NCI-H2029 treated with DMSO at 0.1 percent for 48 hours (cell line): ENCODE measurements around the gene SHC2.
"Not testable (repeated sequence)": the region's sequence is repeated elsewhere in the genome, so short reads cannot be mapped to it uniquely, and the experiment has no call there.

Experiments used
- DNase-seq: peaks from one replicate; lab custom pipeline; 2025; lab: John Stamatoyannopoulos, UW

Gene SHC2

DNA sequence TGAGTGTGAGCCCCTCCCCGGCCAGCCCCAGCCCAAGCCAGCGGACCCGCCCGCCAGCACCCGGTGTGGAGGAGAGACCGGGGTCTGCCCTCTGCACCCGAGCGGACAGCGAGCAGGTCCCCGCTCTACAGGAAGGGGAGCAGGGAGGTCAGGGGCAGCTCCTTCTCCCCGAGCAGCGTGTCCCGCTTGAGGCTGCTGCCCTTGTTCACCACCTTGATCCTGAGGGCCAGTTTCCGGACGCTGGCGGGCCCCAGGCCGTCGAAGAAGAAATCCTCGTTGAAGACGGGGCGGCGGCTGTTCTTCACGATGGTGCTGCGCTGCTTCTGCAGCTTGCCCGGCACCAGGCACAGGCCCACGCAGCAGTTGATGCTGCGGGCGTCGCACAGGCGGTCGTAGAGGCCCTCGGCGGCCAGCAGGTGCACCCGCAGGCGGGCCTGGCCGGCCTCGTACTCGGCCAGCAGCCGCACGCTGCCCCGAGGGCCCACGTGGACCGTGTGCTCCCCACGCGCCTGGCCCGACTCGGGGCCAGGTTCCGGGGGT, 53.8 kb downstream of the SHC2 start:
- no peak for DNase-seq

GRCh38 chr19:406135-406781, 54.6 kb downstream of the SHC2 start:
- no peak for DNase-seq

GRCh38 chr19:405121-405965, 55.5 kb downstream of the SHC2 start:
- DNase-seq = no peak

DNA sequence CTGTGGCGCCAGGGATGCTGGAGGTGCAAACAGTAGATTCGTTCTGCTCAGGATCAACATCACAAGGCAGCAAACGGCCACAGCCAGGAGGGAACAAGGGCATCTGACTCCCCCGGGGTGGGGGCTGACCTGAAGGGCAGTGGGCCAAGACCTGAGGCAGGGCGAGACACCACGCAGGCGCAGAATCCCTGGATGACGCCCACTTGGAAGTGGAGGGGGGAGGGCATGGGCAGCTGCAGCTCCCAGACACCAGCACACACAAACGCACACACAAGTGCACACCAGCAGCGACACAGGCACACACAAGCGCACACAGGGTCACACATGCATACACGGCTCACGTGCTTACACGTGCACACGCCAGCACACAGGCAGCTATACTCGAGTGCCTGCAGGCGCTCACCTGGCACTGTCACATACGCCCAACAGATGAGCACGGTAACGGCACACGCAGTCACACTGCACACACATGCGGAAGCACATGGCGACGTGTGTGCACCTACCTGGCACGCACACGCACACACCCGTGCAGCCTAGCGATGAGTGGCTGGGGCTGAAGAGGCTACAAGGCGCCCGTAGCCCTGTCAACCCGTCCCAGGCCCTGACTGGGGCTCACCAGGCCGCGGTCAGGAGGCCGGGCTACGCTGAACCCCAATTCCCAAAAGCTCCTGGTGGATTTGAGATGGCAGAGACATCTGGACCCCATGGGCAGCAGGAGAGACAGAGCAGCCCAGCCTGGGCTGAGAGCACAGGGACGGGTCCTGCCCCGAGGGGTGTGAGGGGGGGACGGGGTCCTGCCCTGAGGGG, 57.4 kb downstream of the SHC2 start:
- peak; percentile 59 for DNase-seq

DNA sequence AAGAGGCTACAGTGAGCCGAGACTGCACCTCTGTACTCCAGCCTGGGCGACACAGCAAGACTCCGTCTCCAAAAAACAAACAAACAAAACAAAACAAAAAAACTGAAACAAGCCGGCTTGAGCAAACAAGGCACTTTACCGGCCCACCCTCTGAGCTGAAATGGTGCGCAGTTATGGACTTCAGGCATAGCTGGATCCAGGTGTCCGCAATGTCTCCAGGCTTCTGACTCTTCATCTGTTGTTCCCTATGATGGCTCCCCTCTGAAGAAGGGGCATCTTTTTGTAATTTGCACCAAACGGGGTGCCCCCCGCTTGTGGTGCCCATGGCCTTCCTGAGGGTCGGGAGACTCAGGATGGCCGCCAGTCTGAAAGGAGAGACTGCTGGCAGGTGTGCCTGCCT, 58.0 kb downstream of the SHC2 start:
- DNase-seq = no peak

DNA sequence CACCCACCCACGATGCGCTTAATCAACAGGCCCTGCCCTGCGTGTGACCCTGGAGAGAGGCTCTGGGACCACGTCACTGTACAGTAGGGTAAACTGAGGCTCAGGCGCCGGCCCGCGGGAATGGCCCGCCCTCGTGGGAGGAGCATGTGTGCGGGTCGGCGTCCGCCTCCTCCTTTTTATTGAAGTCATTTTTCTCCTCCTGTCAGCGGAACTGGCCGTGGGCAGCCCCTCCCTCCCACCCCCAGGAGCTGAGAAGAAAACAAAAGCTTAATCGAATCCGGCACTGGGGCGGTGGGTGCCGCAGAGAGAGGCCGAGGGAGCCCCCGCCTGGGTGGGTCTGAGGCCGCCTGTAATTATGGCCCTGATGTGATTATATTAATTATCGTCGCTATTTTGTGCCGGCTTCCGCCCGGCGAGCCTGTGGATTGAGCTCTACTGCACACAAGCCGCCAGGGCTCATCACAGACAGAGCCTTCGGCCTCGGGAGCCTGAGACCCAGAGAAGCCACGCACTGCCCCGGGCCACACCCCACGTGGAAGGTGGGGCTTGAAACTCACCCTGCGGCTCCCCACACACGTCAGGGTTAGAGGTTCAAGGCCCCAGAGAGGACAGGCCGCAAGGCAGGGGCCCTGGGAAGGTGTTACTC, 58.8 kb downstream of the SHC2 start:
- DNase-seq = no peak

- no peak for DNase-seq
Measured at GRCh38 chr19:400976-401865, 59.6 kb downstream of the SHC2 start.

GRCh38 chr19:399370-399769, 61.5 kb downstream of the SHC2 start:
- DNase-seq = no peak

DNA sequence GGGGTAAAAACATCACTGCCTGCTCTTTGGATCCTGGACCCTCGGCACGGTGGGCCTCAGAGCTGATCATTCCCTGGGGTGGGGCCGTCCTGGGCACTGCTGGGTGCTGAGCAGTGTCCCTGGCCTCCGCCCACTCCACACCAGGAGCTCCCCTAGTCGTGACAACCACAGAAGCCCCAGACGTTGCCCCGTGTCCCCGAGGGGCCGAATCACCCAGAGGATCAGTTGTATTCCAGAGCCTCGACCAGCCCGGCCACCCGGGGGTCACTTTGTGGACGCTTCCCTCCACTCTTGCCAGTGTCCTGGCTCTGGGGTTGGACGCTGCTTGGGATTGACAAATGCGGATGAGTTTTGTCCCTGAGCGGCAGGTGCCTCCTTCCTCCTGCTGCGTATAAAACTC, 62.1 kb downstream of the SHC2 start:
- DNase-seq = no peak

DNA sequence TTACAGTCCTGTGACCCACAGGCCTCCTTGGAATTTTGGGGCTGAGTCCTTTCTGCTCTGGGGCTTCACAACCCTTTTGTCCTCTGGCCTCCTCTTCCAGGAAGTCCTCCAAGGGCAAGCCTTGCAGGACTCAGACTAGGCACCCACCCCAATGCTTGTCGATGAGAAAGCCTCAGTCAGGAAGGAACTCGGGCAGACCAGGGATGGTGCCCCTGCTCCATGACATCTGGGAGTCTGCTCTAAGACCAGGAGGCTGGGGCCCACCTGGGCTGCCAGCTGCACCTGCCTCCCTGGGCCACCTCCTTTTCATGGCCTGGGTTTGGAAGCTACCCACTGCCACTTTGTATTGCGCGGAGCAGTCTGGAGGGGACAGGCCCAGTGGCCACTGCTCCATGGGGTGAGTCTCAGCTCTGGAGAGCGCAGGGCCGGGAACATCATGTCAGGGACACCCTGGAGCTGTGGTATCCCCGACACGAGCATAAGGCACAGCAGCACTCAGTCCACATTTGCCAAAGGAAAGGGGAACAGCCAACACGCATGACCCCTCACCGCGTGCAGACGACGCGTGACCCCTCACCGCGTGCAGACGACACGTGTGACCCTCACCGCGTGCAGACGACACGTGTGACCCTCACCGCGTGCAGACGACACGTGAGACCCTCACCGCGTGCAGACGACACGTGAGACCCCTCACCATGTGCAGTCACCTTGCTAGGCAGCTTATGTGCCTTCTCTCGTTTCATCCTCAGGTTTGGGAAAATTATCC, 62.7 kb downstream of the SHC2 start:
- no peak for DNase-seq

DNA sequence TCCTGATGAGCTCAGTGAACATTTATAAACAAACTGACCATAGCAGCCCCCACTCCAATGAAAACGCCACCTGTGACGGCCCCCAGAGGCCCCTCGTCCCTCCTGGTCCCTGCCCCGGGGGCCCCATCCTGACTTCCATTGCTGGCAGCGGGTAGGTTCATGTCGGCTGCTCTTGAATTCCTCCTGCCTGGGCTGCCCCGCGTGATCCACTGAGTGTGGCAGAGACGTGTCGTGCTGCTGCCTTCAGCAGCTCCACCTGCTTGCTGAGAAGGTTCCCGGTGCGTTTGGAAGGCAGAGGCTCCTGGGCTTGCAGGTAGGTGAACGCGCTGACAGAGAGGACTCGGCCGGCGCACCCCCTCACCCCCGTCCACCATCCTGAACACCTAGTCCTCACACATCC, 63.5 kb downstream of the SHC2 start:
- no peak for DNase-seq

GRCh38 chr19:395467-395866, 65.4 kb downstream of the SHC2 start:
- DNase-seq = no peak

DNA sequence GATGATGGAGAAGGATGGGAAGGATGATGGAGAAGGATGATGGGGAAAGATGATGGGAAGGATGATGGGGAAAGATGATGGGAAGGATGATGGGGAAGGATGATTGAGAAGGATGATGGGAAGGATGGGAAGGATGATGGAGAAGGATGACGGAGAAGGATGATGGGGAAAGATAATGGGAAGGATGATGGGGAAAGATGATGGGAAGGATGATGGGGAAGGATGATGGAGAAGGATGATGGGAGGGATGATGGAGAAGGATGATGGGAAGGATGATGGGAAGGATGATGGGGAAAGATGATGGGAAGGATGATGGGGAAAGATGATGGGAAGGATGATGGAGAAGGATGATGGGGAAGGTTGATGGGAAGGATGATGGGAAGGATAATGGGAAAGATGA, 66.0 kb downstream of the SHC2 start:
- DNase-seq = not testable (repeated sequence)

DNA sequence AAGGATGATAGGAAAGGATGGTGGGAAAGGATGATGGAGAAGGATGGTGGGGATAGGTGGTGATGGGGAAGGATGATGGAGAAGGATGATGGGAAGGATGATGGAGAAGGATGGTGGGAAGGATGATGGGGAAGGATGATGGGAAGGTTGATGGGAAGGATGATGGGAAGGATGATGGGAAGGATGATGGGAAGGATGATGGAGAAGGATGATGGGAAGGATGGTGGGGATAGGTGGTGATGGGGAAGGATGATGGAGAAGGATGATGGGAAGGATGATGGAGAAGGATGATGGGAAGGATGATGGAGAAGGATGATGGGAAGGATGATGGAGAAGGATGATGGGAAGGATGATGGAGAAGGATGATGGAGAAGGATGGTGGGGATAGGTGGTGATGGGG, 67.3 kb downstream of the SHC2 start:
- DNase-seq = not testable (repeated sequence)

GRCh38 chr19:392375-392970, 68.4 kb downstream of the SHC2 start:
- no peak for DNase-seq

- no peak for DNase-seq
Measured at GRCh38 chr19:391726-392374, 69.0 kb downstream of the SHC2 start.

DNA sequence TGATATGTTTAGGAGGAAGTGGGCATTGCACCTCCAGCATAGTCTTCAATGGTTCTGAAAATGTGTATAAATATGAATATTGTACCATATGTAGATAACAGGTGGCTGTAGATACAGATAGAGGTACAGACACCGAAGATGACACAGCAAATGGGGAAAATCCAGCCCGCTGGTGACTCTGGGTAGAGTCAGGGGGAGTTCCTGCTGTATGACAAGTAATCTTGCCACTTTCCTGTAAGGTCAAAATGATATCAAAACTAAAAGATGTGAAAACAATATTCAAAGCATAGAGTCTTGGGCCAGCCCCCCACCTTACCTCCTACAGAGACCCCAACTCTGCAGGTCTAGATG, 69.7 kb downstream of the SHC2 start:
- no peak for DNase-seq

DNA sequence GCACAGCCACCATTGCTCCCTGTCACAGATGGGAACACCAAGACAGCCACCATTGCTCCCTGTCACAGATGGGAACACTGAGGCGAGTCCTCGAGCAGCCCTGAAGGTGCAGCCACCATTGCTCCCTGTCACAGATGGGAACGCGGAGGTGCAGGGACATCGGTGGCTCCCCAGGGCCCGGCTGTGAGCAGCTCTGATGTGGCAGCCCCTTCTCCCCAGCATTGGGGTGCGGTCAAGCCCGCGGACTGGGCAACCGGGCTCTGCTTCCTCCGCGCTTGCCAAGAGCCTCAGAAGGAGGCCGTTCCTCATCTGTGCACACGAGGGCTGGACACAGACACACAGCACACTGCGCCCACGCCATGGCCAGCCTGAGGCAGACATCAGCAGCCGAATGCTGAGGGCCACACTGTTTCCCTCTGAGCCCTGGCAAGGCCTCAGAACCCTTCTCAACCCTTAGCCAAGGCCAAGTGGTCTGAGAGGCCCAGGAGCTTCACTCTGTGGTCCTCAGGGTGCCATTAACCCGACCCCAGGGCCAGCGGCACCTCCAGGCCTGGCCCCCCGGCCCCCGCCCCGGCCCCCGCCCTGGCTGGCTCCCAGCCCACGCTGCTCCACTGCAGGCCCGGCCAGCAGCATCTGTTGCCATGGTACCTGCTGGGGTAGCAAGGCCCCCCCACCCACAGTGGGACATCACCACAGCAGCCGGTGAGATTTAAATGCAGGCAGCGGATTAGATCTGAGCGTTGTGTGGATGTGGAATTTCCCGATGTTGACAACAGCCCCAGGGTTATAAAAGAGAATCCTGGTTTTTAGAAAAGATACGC, 70.2 kb downstream of the SHC2 start:
- DNase-seq = no peak

DNA sequence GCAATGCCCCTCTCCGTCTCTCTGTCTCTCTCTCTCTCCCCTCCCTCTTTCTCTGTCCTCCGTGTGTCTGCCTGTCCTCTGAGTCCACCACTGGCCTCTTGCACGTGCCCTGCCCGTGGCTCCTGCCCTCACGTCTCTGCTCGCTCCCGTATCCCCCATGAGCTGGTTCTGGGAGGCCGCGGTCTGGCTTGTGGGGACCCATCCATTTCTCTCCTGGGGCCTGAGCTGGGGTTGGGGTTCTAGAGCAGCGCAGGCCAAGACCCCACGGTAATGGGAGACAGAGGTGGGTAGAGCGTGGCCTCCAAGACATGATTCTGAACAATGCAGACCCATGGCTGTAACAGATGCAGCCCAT, 70.9 kb downstream of the SHC2 start:
- DNase-seq = no peak
